ENCODE data around the gene PI4KB.

DNA sequence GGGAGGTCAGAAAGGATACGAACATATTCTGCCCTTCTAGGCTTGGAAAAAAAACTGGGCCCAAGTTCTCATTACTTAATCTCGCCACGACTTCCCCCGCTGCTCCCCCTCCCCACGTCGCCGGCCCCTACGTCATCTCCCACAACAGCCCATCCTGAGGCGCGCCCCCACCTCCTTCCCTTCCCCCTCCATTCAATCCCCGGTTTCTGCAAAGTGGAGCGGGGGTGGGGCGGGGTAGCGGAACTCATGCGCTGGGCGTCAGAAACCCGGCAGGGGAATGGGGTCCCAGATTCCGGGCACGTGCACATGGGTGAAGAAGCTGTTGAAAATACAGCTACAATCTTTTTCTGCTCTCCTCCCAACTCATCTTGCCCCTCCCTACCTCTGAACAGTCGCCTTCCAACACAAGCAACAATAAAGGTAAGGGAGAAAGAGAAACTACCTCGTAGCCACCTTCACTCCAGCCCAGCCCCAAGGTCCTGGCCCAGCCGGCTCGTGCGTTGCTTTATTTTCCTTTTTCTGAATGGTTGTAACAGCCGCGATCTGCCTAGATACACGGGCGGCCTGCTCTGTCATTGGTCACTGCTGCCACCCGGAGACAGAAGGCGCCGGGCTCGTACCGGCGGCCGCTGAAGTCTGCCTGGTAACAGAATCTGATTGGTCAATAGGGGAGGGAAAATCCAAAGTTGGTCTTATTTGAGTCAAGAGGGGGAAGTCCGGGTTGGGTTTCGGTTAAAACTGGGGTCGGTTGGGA lies 19.7 kb upstream of the PI4KB start, which contains the start of gene RFX5:
- TF ChIP-seq, protein P1, sequence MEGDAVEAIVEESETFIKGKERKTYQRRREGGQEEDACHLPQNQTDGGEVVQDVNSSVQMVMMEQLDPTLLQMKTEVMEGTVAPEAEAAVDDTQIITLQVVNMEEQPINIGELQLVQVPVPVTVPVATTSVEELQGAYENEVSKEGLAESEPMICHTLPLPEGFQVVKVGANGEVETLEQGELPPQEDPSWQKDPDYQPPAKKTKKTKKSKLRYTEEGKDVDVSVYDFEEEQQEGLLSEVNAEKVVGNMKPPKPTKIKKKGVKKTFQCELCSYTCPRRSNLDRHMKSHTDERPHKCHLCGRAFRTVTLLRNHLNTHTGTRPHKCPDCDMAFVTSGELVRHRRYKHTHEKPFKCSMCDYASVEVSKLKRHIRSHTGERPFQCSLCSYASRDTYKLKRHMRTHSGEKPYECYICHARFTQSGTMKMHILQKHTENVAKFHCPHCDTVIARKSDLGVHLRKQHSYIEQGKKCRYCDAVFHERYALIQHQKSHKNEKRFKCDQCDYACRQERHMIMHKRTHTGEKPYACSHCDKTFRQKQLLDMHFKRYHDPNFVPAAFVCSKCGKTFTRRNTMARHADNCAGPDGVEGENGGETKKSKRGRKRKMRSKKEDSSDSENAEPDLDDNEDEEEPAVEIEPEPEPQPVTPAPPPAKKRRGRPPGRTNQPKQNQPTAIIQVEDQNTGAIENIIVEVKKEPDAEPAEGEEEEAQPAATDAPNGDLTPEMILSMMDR (IDR thresholded peaks at IDR 0.05; ENCODE audit: insufficient read depth, low read length, poor library complexity, severe bottlenecking): no peak
- TF ChIP-seq EZH2phosphoT487 (conservative IDR thresholded peaks at IDR 0.05; ENCODE audit: low read length): no peak

All from SU-DHL-6 (cell line).